GM12878 (cell line): Measurements from ENCODE around the gene RGS18. TPM values are rescaled to one million over a fixed set of nuclear protein-coding genes. Genes with fewer than 3 reads are reported as not detected.

Source experiments
- ATAC-seq: fragments of 200-7000 bp; cut with Tn5 transposase; 3 replicates; pipeline ENCODE4 v1.9.1; 2020; ENCODE audit warnings: mild to moderate bottlenecking, moderate library complexity
- BruUV-seq: library from RNA; stranded (reverse); fragments of 400-500 nt; replicated peaks from 2 replicates; lab custom pipeline; 2021; lab: Mats Ljungman, UMichigan
- CTCF ChIA-PET: fragments of 300-600 bp; sonication (Branson Sonifier 250); formaldehyde crosslinking; extraction: SDS; loops from one replicate; lab custom pipeline; 2021; ENCODE audit warnings: inconsistent platforms; lab: Yijun Ruan, JAX
- POLR2A ChIA-PET: fragments of 350-600 bp; formaldehyde crosslinking; extraction: SDS; loops from one replicate; lab custom pipeline; 2021; ENCODE audit warnings: inconsistent platforms; lab: Charles Lee
- RAD21 ChIA-PET: fragments of 300-600 bp; sonication (Branson Sonifier 250); formaldehyde crosslinking; loops from one replicate; lab custom pipeline; 2023; ENCODE audit warnings: antibody characterized with exemption; ENCODE audit not compliant: unreplicated experiment; lab: Charles Lee
- SMC1A ChIA-PET: fragments of 300-600 bp; sonication (Branson Sonifier 250); formaldehyde crosslinking; loops from one replicate; lab custom pipeline; 2023; ENCODE audit not compliant: unreplicated experiment, uncharacterized antibody; lab: Charles Lee
- DNase-seq: peaks from one replicate; pipeline ENCODE4 v3.0.0-alpha.2; 2011; ENCODE audit warnings: low read depth, low spot score
- FAIRE-seq: peaks from 3 replicates; lab custom pipeline; 2011; peaks lifted over from hg19 to GRCh38; lab: Jason Lieb, UNC
- H2AFZ ChIP-seq: 2 replicates; pipeline ENCODE4 v1.6.0; 2011; ENCODE audit warnings: low read depth, low read length, control low read depth; ENCODE audit not compliant: control insufficient read depth
- H3K27ac ChIP-seq: 2 replicates; pipeline ENCODE4 v1.5.1; 2011; ENCODE audit warnings: control low read depth; ENCODE audit not compliant: control insufficient read depth, insufficient read depth
- H3K27me3 ChIP-seq, 2 experiments: replicated peaks in 1 of 2; 2 replicates each; pipeline versions ENCODE4 v1.6.0 to v1.6.1; 2011; ENCODE audit warnings: low read length in 1 of 2; ENCODE audit not compliant: control insufficient read depth in 2 of 2, insufficient read depth in 2 of 2
- H3K36me3 ChIP-seq, 2 experiments: 2 replicates each; pipeline ENCODE4 v1.5.1; 2011; ENCODE audit warnings: low read length in 1 of 2; ENCODE audit not compliant: control insufficient read depth in 2 of 2, insufficient read depth in 2 of 2
- H3K4me1 ChIP-seq: 2 replicates; pipeline ENCODE4 v1.6.1; 2011; ENCODE audit warnings: mild to moderate bottlenecking, low read length, moderate library complexity, mixed read lengths; ENCODE audit not compliant: control insufficient read depth, insufficient read depth
- H3K4me2 ChIP-seq: 2 replicates; pipeline ENCODE4 v1.6.0; 2011; ENCODE audit warnings: control low read depth; ENCODE audit not compliant: control insufficient read depth, insufficient read depth
- H3K4me3 ChIP-seq: fragments of 200-600 bp; sonication (generic); 2 replicates; pipeline ENCODE4 v1.5.1; 2016
- H3K79me2 ChIP-seq: 2 replicates; pipeline ENCODE4 v1.6.0; 2011; ENCODE audit warnings: low read length; ENCODE audit not compliant: control insufficient read depth, insufficient read depth
- H3K9ac ChIP-seq: 2 replicates; pipeline ENCODE4 v1.8.0; 2011; ENCODE audit warnings: low read length, control low read depth, mixed read lengths; ENCODE audit not compliant: control insufficient read depth, insufficient read depth
- H3K9me3 ChIP-seq: replicated peaks from 3 replicates; pipeline ENCODE4 v1.5.1; 2011; ENCODE audit warnings: mild to moderate bottlenecking, low read length; ENCODE audit not compliant: control insufficient read depth, insufficient read depth
- H4K20me1 ChIP-seq: 2 replicates; pipeline ENCODE4 v1.6.0; 2011; ENCODE audit not compliant: control insufficient read depth, insufficient read depth
- CBFB ChIP-seq: IDR thresholded peaks from 2 replicates; pipeline ENCODE4 v1.6.1; 2016; ENCODE audit warnings: antibody characterized with exemption, low read depth
- CREB1 ChIP-seq: IDR thresholded peaks from 2 replicates; pipeline ENCODE4 v1.6.1; 2012; ENCODE audit warnings: low read depth, mild to moderate bottlenecking, inconsistent platforms
- DPF2 ChIP-seq: fragments of 450-650 bp; IDR thresholded peaks from 2 replicates; pipeline ENCODE4 v1.6.1; 2017; ENCODE audit warnings: mild to moderate bottlenecking
- FOXK2 ChIP-seq: fragments of 450-650 bp; IDR thresholded peaks from 2 replicates; pipeline ENCODE4 v1.6.1; 2017; ENCODE audit warnings: mild to moderate bottlenecking, moderate library complexity
- FOXM1 ChIP-seq: IDR thresholded peaks from 2 replicates; pipeline ENCODE4 v1.6.1; 2012; ENCODE audit warnings: low read depth, mild to moderate bottlenecking, inconsistent platforms, low read length, moderate library complexity
- HCFC1 ChIP-seq: fragments of 150-350 bp; IDR thresholded peaks from 2 replicates; pipeline ENCODE4 v1.6.1; 2014; ENCODE audit warnings: low read length
- IKZF1 ChIP-seq: fragments of 450-650 bp; conservative IDR thresholded peaks from 2 replicates; pipeline ENCODE4 v1.6.1; 2017; ENCODE audit warnings: antibody characterized with exemption, mild to moderate bottlenecking
- IKZF2 ChIP-seq, 2 experiments: fragments of 450-650 bp; IDR thresholded peaks; 2 replicates each; pipeline ENCODE4 v1.6.1; 2017; ENCODE audit warnings: mild to moderate bottlenecking in 2 of 2, moderate library complexity in 2 of 2
- MAX ChIP-seq: IDR thresholded peaks from 2 replicates; pipeline ENCODE4 v1.6.1; 2012; ENCODE audit warnings: low read depth, low read length, improper control_type of control experiment
- MEF2A ChIP-seq: IDR thresholded peaks from 2 replicates; pipeline ENCODE4 v1.6.1; 2011; ENCODE audit warnings: low read depth, mild to moderate bottlenecking, low read length, moderate library complexity; ENCODE audit not compliant: insufficient read depth
- MEF2B ChIP-seq: fragments of 450-650 bp; IDR thresholded peaks from 2 replicates; pipeline ENCODE4 v1.6.1; 2018; ENCODE audit warnings: mild to moderate bottlenecking, moderate library complexity; ENCODE audit not compliant: partially characterized antibody, poor library complexity, severe bottlenecking
- PML ChIP-seq: IDR thresholded peaks from 2 replicates; pipeline ENCODE4 v1.6.1; 2012; ENCODE audit warnings: low read length, inconsistent platforms
- SMAD1 ChIP-seq: fragments of 450-650 bp; IDR thresholded peaks from 2 replicates; pipeline ENCODE4 v1.6.1; 2018; ENCODE audit warnings: mild to moderate bottlenecking, low read depth; ENCODE audit not compliant: partially characterized antibody
- SREBF1 ChIP-seq: IDR thresholded peaks from 2 replicates; pipeline ENCODE4 v1.6.1; 2012; ENCODE audit warnings: mild to moderate bottlenecking, low read length
- SUZ12 ChIP-seq: fragments of 200-600 bp; sonication (generic); IDR thresholded peaks from one replicate; pipeline ENCODE4 v1.6.1; 2018; ENCODE audit warnings: antibody characterized with exemption, mild to moderate bottlenecking; ENCODE audit not compliant: unreplicated experiment
- TCF3 ChIP-seq: IDR thresholded peaks from 2 replicates; pipeline ENCODE4 v1.6.1; 2012; ENCODE audit warnings: low read depth, mild to moderate bottlenecking, low read length, borderline replicate concordance; ENCODE audit not compliant: insufficient read depth
- TCF7 ChIP-seq: IDR thresholded peaks from 2 replicates; pipeline ENCODE4 v1.6.1; 2014; ENCODE audit warnings: antibody characterized with exemption, borderline replicate concordance
- ZNF24 ChIP-seq: fragments of 450-650 bp; IDR thresholded peaks from 2 replicates; pipeline ENCODE4 v1.6.1; 2017; ENCODE audit warnings: antibody characterized with exemption, mild to moderate bottlenecking
- WGBS: methylation state at CpG from one replicate; pipeline ENCODE4 v1.1.6; 2016; ENCODE audit warnings: low lambda C conversion rate; ENCODE audit not compliant: insufficient replicate concordance, insufficient coverage; ENCODE audit errors: missing lambda C conversion rate; 5-methylcytosine and 5-hydroxymethylcytosine counted together
- in situ Hi-C: fragments of 300-500 bp; cut with MboI; formaldehyde crosslinking; loops from 9 replicates; pipeline ENCODE4 v1.14.3; 2018; ENCODE audit warnings: mixed read lengths
- intact Hi-C: fragments of 100-400 bp; cut with micrococcal nuclease; formaldehyde crosslinking; loops from one replicate; pipeline ENCODE4 v1.14.2; 2022; ENCODE audit not compliant: unreplicated experiment
- polyA plus RNA-seq, 11 experiments: library from polyadenylated mRNA; depleted of rRNA in 4 of 11; unstranded in 6 of 11; stranded (reverse) in 5 of 11; fragments of >200 nt; fragmentation: Nextera tagmentation in 4 of 11; fragmentation: Illumina TruSeq in 1 of 11; extraction: Ambion mirVana in 4 of 11; extraction: Trizol in 1 of 11; gene quantifications; 1 replicate in 1 of 11; 2 replicates in 10 of 11; pipeline versions ENCODE4 v1.2.1 to v1.2.3, GENCODE V29; 2011 to 2016; ENCODE audit warnings: inconsistent platforms in 2 of 11, missing spikeins in 2 of 11, low read depth in 1 of 11
- total RNA-seq, 4 experiments: library from RNA; depleted of rRNA in 3 of 4; stranded (reverse); fragments of >200 nt in 3 of 4; fragmentation: Illumina TruSeq in 1 of 4; extraction: Trizol in 1 of 4; gene quantifications; 2 replicates each; pipeline versions ENCODE4 v1.2.1 to v1.2.3, GENCODE V29; 2013 to 2021
- TF ChIP-seq, protein P1 (sequence below): fragments of 450-650 bp; IDR thresholded peaks from 2 replicates; pipeline ENCODE4 v1.6.1; 2017; ENCODE audit warnings: borderline replicate concordance

Gene RGS18
- total and polyA plus RNA-seq, 10 of the 15 experiments (the other 5 are each of a cell fraction or from before 2014, with no cell fraction given), result not detected

- no peak for TF ChIP-seq TCF7
- TF ChIP-seq MEF2B, result no peak
- no peak for TF ChIP-seq FOXM1
- no peak for TF ChIP-seq TCF3
- no peak for TF ChIP-seq SUZ12
- TF ChIP-seq DPF2, result no peak
Observed at GRCh38 chr1:192131914-192132313, 26.3 kb upstream of the RGS18 start (continued).

- H2AFZ ChIP-seq, result no peak overlapping the region
- ATAC-seq (no peak), FAIRE-seq (no peak), DNase-seq (no peak)
- in situ Hi-C loops (no loop called here), intact Hi-C loops (no loop called here)
- POLR2A ChIA-PET, result no interaction called here
- no peak overlapping the region for H3K27ac ChIP-seq
- no TSS peak for BruUV-seq
- H4K20me1 ChIP-seq, result no peaks in the 10 kb centered on the region
- H3K4me3 ChIP-seq, result no peak overlapping the region
- WGBS, result 90% methylated on average over 1 of the region's 1 CpG
- CTCF ChIA-PET, result no interaction called here
- H3K4me1 ChIP-seq, result no peaks in the 10 kb centered on the region
- H3K36me3 ChIP-seq, result no peaks in the 10 kb centered on the region
- no peak overlapping the region for H3K9ac ChIP-seq
- RAD21 ChIA-PET, result no interaction called here
- no peak overlapping the region for H3K4me2 ChIP-seq
- no peaks in the 10 kb centered on the region for H3K9me3 ChIP-seq
- no peaks in the 10 kb centered on the region for H3K27me3 ChIP-seq
- no peaks in the 10 kb centered on the region for H3K79me2 ChIP-seq
- SMC1A ChIA-PET, result no interaction called here
- TF ChIP-seq PML (no peak), SMAD1 (no peak), MEF2A (no peak), FOXK2 (no peak), HCFC1 (no peak), IKZF2 (IDR thresholded peaks at IDR 0.05) (no peak), CREB1 (no peak), SREBF1 (no peak), IKZF1 (no peak), MAX (no peak), ZNF24 (no peak), CBFB (no peak)
- TF ChIP-seq, protein P1, sequence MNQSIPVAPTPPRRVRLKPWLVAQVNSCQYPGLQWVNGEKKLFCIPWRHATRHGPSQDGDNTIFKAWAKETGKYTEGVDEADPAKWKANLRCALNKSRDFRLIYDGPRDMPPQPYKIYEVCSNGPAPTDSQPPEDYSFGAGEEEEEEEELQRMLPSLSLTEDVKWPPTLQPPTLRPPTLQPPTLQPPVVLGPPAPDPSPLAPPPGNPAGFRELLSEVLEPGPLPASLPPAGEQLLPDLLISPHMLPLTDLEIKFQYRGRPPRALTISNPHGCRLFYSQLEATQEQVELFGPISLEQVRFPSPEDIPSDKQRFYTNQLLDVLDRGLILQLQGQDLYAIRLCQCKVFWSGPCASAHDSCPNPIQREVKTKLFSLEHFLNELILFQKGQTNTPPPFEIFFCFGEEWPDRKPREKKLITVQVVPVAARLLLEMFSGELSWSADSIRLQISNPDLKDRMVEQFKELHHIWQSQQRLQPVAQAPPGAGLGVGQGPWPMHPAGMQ, result no peak
Observed at GRCh38 chr1:192133350-192133926, 24.8 kb upstream of the RGS18 start.
